CD4-positive, alpha-beta T cell (primary cell): ENCODE measurements around the gene AANAT. TPM values are rescaled to one million over a fixed set of nuclear protein-coding genes. Genes with fewer than 3 reads are reported as not detected.
"Not testable (repeated sequence)": the region's sequence is repeated elsewhere in the genome, so short reads cannot be mapped to it uniquely, and the experiment has no call there.

Experiments
- ATAC-seq: fragments of 200-7000 bp; cut with Tn5 transposase; one replicate; pipeline ENCODE4 v1.10.0; 2022; ENCODE audit warnings: mild to moderate bottlenecking; ENCODE audit not compliant: poor library complexity
- CTCF ChIA-PET: fragments of 350-600 bp; sonication (Branson Sonifier 250); formaldehyde crosslinking; loops from one replicate; lab custom pipeline; 2021; ENCODE audit warnings: antibody characterized with exemption, inconsistent platforms; lab: Charles Lee
- POLR2A ChIA-PET: fragments of 350-600 bp; sonication (Branson Sonifier 250); formaldehyde crosslinking; loops from one replicate; lab custom pipeline; 2021; ENCODE audit warnings: antibody characterized with exemption, inconsistent platforms; lab: Charles Lee
- DNase-seq, 14 experiments: peaks; one replicate each; pipeline ENCODE4 v3.0.0-alpha.2; 2013 to 2020; ENCODE audit warnings: mixed read lengths in 2 of 14
- H3K27ac ChIP-seq, 2 donors: one replicate each; pipeline versions ENCODE4 v1.5.1 to v1.7.0; 2013; ENCODE audit warnings: low read length in 2 of 2, low read depth in 1 of 2, mild to moderate bottlenecking in 1 of 2
- H3K27me3 ChIP-seq, 2 experiments: 1 replicate in 1 of 2; 2 replicates in 1 of 2; pipeline versions ENCODE4 v1.6.1 to v1.7.0; 2013; ENCODE audit warnings: low read length in 2 of 2, control low read depth in 1 of 2, mild to moderate bottlenecking in 1 of 2, moderate library complexity in 1 of 2; ENCODE audit not compliant: insufficient read depth in 2 of 2, control insufficient read depth in 1 of 2
- H3K36me3 ChIP-seq: one replicate; pipeline ENCODE4 v1.6.1; 2013; ENCODE audit warnings: low read length, control low read depth; ENCODE audit not compliant: insufficient read depth
- H3K4me1 ChIP-seq: one replicate; pipeline ENCODE4 v1.6.1; 2013; ENCODE audit warnings: low read length, control low read depth; ENCODE audit not compliant: insufficient read depth
- H3K4me3 ChIP-seq: one replicate; pipeline ENCODE4 v1.5.1; 2013; ENCODE audit warnings: mild to moderate bottlenecking, low read length, moderate library complexity
- H3K9me3 ChIP-seq, 2 experiments: 1 replicate in 1 of 2; 2 replicates in 1 of 2; pipeline versions ENCODE4 v1.6.1 to v1.7.0; 2013; ENCODE audit warnings: low read length in 2 of 2, mild to moderate bottlenecking in 2 of 2, control low read depth in 1 of 2, moderate library complexity in 1 of 2; ENCODE audit not compliant: control insufficient read depth in 1 of 2, insufficient read depth in 1 of 2
- H3K27ac Mint-ChIP-seq: one replicate; pipeline ENCODE4 v1.8.0; 2020; ENCODE audit warnings: mixed read lengths
- H3K27me3 Mint-ChIP-seq: one replicate; pipeline ENCODE4 v1.8.0; 2021; ENCODE audit warnings: mixed read lengths
- H3K36me3 Mint-ChIP-seq: one replicate; pipeline ENCODE4 v1.8.0; 2021; ENCODE audit warnings: low read depth, mixed read lengths
- H3K4me1 Mint-ChIP-seq: one replicate; pipeline ENCODE4 v1.8.0; 2021; ENCODE audit warnings: low read depth, mixed read lengths
- H3K4me3 Mint-ChIP-seq: one replicate; pipeline ENCODE4 v1.8.0; 2020; ENCODE audit warnings: mild to moderate bottlenecking, mixed read lengths
- H3K9me3 Mint-ChIP-seq: one replicate; pipeline ENCODE4 v1.8.0; 2020; ENCODE audit warnings: mixed read lengths
- CTCF ChIP-seq: fragments of 200-600 bp; IDR thresholded peaks from one replicate; pipeline ENCODE4 v1.8.0; 2022; ENCODE audit warnings: antibody characterized with exemption, mild to moderate bottlenecking
- intact Hi-C, 2 experiments: fragments of 100-400 bp; cut with DNase I in 1 of 2; cut with micrococcal nuclease in 1 of 2; formaldehyde crosslinking; loops; one replicate each; pipeline versions ENCODE4 v1.15.1 to v1.9.0; 2023 to 2025; cut with DNase I, micrococcal nuclease
- total RNA-seq, 174 experiments: library from RNA in 2 of 174; stranded (reverse) in 2 of 174; gene quantifications; one replicate each; pipeline ENCODE4 v1.2.3 and lab custom pipeline; 2021 to 2026

Gene AANAT
- total RNA-seq, 2 experiments from 2014 or later, result 0.14 TPM; not detected in 1

- intact Hi-C loops, result no loop called here
- ChIA-PET CTCF (interaction anchor here (3.1 kb wide), 1 partner anchor 10 kb away, joined by 10 read pairs; no protein-coding TSS in a partner anchor), POLR2A (interaction anchor here (1.5 kb wide), 1 partner anchor 12 kb away, joined by 4 read pairs; the partner anchor contains the start of gene RHBDF2)
- H3K4me3 ChIP-seq, result no peak overlapping the region
- ATAC-seq (no peak), DNase-seq (no peak)
- Mint-ChIP-seq H3K36me3 (no peaks in the 10 kb centered on the region), H3K4me1 (peaks cover 37% of the 10 kb centered on the region), H3K27ac (peak overlapping the region; percentile 98), H3K4me3 (peak overlapping the region; percentile 54), H3K27me3 (no peaks in the 10 kb centered on the region), H3K9me3 (no peaks in the 10 kb centered on the region)
- no peaks in the 10 kb centered on the region for H3K27me3 ChIP-seq
- H3K9me3 ChIP-seq, result no peaks in the 10 kb centered on the region
- H3K36me3 ChIP-seq, result no peaks in the 10 kb centered on the region
- peaks cover 76% of the 10 kb centered on the region for H3K4me1 ChIP-seq
- H3K27ac ChIP-seq, result peak overlapping the region; percentile 13 to 21
- no peak for TF ChIP-seq CTCF
Observed at GRCh38 chr17:76513306-76513692, 45.9 kb downstream of the AANAT start.

GRCh38 chr17:76514355-76514754 lies 47.0 kb downstream of the AANAT start:
- H3K27me3 Mint-ChIP-seq, H3K27me3 ChIP-seq, H3K36me3 Mint-ChIP-seq, H3K9me3 Mint-ChIP-seq, H3K9me3 ChIP-seq, H3K4me3 ChIP-seq, DNase-seq, H3K36me3 ChIP-seq, ATAC-seq: not testable (repeated sequence)
- peaks cover 37% of the 10 kb centered on the region for H3K4me1 Mint-ChIP-seq
- ChIA-PET CTCF (interaction anchor here (3.1 kb wide), 1 partner anchor 9 kb away, joined by 10 read pairs; no protein-coding TSS in a partner anchor), POLR2A (interaction anchor here (1.1 to 2.2 kb wide), 6 partner anchors 13 to 157 kb away, joined by 3 to 9 read pairs (median 4); partner anchors contain the start of genes RHBDF2 and UBE2O)
- H3K27ac ChIP-seq, result peak overlapping the region; percentile 0 to 83
- peak overlapping the region; percentile 65 for H3K4me3 Mint-ChIP-seq
- peak overlapping the region; percentile 98 for H3K27ac Mint-ChIP-seq
- H3K4me1 ChIP-seq, result peaks cover 83% of the 10 kb centered on the region
- intact Hi-C loops, result loop anchor here in 1 of 2 experiments (2.0 kb wide), 1 partner anchor 156 kb away; no protein-coding TSS in a partner anchor

GRCh38 chr17:76515274-76515949 lies 48.0 kb downstream of the AANAT start:
- intact Hi-C loops, result loop anchor here in 1 of 2 experiments (2.0 to 5.0 kb wide), 2 partner anchors 42 to 155 kb away; no protein-coding TSS in a partner anchor
- ChIA-PET CTCF (no interaction called here), POLR2A (interaction anchor here (0.7 to 2.2 kb wide), 12 partner anchors 8 to 214 kb away, joined by 3 to 12 read pairs (median 5); partner anchors contain the start of genes RHBDF2, SPHK1 and UBE2O)
- no peak for TF ChIP-seq CTCF
- Mint-ChIP-seq H3K27ac (peak overlapping the region; percentile 98), H3K9me3 (no peaks in the 10 kb centered on the region), H3K4me3 (peak overlapping the region; percentile 78), H3K36me3 (no peaks in the 10 kb centered on the region), H3K4me1 (peaks cover 37% of the 10 kb centered on the region), H3K27me3 (no peaks in the 10 kb centered on the region)
- peak overlapping the region; percentile 34 for H3K4me3 ChIP-seq
- H3K36me3 ChIP-seq, result no peaks in the 10 kb centered on the region
- peak; percentile 71 to 98 (median 80) for DNase-seq
- no peaks in the 10 kb centered on the region for H3K27me3 ChIP-seq
- ATAC-seq, result peak; percentile 82
- H3K9me3 ChIP-seq, result no peaks in the 10 kb centered on the region
- H3K4me1 ChIP-seq, result peaks cover 86% of the 10 kb centered on the region
- H3K27ac ChIP-seq, result peak overlapping the region; percentile 83 to 84
